CD4-positive, alpha-beta T cell treated with Interleukin-17A for 1 hour (primary cell): ENCODE measurements around the gene ALKBH6.

Experiments
- DNase-seq: peaks from one replicate; pipeline ENCODE4 v3.0.0-alpha.2; 2020

The ALKBH6 gene

GRCh38 chr19:36030264-36031148 is 16.5 kb upstream of the ALKBH6 start:
- DNase-seq: no peak

DNA sequence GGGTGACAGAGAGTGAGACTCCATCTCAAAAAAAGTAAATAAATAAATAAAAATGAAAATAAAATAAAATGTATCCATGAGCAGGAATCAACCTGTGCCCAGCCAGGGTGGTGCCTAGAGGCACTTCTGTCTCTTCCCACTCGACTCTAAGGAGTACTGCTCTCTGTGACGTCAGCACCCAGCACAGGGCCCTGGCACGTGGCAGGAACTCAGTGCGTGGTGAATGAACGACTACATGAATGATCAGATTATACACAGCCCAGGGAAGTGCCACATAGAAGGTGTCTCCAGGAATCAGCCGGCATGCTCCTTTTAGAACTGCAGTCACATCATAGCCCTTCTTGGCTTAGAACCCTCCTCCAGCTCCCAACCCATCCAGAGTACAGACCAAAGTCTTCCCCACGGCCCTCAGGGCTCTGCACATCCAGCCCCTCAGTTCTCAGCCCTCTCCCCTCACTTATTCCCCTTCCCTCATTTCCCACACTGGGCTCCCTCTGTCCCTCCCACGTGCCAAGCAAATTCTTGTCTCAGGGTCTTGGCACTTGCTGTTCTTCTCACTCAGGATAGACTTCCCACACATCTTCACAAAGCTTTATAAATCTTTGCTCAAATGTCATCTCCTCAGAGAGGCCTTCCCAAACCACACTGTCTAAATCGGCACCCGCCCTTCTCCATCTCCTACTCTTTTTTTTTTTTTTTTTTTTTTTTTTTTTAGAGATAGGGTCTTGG is 14.5 kb upstream of the ALKBH6 start:
- no peak for DNase-seq

GRCh38 chr19:36027696-36028095 is 13.7 kb upstream of the ALKBH6 start:
- no peak for DNase-seq

GRCh38 chr19:36026091-36026876 is 12.3 kb upstream of the ALKBH6 start:
- DNase-seq: no peak

- DNase-seq: no peak
Measured at GRCh38 chr19:36025541-36025940, 11.5 kb upstream of the ALKBH6 start.

GRCh38 chr19:36023432-36023831 is 9.4 kb upstream of the ALKBH6 start:
- DNase-seq: no peak

DNA sequence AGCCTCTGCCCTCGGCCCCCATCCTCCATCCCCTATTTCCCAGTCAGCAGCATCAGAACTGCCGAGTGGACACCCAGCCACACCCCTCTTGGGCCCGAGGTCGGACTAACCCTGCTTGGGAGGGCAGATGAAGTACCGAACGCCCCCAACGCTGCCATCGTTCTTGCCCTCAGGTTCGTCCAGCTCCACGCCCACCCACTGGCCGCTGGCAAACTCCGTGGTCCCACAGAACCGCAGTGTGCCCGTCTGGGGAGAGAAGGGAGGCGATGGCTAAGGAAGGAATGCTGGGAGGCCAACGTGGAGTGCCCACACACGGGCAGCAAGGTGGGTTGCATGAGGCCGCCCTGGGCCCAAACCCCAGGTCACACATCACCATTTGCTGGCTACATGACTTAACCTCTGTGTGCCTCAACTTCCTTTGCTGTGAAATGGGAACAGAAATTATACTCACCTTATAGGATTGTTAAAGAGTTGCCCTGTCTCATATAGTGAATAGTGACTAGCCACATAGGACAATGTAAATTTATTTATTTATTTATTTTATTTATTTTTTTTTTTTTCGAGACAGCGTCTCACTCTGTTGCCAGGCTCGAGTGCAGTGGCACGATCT is 5.2 kb upstream of the ALKBH6 start:
- no peak for DNase-seq

DNA sequence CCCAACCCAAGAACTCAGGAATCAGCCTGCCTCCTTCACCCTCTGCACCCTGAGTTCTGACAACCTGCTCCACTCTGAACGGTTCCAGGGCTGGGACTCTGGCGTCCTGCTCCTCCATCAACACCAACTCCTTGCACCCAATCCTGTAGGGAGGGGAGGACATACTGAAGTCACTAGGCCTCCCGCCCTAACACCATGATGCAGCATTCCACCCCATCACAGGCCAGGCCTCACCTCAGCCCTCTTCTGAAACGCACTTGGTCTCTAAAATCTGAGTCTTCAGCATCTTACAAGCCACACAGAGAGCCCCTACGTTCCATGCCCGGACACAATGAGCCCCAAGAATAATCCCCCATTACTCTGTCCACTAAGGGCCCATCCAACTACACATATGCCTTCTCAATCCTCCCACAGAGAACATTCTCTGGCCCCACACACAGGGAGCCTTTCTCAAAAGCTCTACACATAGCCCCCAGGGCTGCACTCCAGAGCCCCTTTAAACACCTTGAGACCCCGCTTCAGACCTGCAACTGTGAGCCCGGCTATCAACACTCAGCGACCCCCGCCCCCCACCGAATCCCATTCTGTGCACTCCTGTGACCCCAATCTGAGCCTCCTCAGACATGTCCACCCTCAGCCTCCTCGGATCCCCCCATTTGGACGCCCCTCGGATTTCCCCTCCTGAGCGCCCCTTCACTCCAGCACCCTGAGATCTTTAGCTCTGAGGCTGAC is 567 bp downstream of the ALKBH6 start:
- no peak for DNase-seq

DNA sequence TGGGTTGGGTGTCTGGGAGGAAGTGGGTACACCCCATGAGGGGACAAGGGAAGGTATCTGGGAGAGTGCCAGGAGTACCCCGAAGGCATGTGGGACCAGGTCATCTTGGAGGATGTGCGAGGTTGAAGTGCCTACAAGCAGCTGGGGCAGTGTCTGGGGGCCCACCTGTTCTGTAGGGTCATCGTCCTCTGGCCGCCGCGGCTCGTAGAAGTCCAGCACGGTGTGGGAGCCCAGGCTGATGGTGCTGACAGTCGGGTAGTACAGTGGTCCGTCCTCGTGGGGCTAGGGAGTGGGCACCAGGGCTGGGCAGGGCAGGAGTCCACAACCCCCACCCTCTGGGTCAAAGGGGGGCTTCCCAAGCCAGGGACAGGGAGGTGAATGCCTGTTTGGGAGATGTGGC is 3.6 kb downstream of the ALKBH6 start:
- no peak for DNase-seq

GRCh38 chr19:36009633-36010379 is 4.2 kb downstream of the ALKBH6 start:
- no peak for DNase-seq

GRCh38 chr19:36009220-36009619 is 4.8 kb downstream of the ALKBH6 start:
- DNase-seq: peak; percentile 41

- no peak for DNase-seq
Measured at GRCh38 chr19:36008336-36008978, 5.6 kb downstream of the ALKBH6 start, which contains the start of gene SYNE4. Gene SYNE4, minus strand, starts transcription at chr19:36008813. Its CDS starts 132 bp downstream, at chr19:36008681.

- no peak for DNase-seq
Measured at GRCh38 chr19:36006955-36007354, 7.1 kb downstream of the ALKBH6 start.

GRCh38 chr19:36003284-36003683 is 10.7 kb downstream of the ALKBH6 start:
- no peak for DNase-seq

- DNase-seq: no peak
Measured at GRCh38 chr19:36001605-36002004, 12.4 kb downstream of the ALKBH6 start.

- no peak for DNase-seq
Measured at GRCh38 chr19:35996777-35997176, 17.2 kb downstream of the ALKBH6 start.

DNA sequence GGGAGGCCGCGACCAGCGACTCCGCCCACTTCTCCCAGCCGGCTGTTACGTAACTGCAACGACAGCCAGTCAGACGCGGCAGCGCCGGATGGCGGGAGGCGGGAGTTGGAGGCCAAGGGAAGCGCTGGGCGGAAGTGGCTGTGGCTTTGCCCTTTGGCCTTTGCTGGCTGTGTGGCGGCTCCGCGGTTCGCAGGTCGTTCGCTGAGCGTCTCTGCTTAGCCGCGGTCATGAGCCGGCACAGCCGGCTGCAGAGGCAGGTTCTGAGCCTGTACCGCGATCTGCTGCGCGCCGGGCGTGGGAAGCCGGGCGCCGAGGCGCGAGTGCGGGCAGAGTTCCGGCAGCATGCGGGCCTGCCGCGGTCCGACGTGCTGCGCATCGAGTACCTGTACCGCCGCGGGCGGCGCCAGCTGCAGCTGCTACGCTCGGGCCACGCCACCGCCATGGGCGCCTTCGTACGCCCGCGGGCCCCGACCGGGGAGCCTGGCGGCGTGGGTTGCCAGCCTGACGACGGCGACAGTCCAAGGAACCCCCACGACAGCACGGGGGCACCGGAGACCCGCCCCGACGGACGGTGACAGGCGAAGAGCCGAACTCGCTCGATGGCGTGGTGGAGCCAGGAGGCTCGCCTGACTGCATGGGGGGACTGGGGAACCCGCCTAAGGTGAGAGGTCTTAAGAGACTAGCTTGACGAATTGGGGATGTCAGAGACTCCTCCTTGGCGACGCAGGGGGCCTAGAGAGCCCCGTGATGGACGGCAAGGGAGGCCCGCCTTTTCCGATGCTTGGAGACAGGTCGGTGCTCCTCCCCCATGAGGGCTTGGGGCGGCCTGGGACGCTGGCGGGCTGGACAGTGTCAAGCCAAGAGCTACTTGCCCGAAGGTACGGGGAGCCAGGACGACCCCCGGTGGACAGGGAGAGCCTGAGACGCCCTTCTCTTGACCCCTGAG is 18.7 kb downstream of the ALKBH6 start, which contains the start of gene SDHAF1:
TSS of gene SDHAF1 (plus strand) at position 141 of the 946 bp plus-strand sequence. CDS start at position 228, 87 bp downstream.
- peak; percentile 93 for DNase-seq

GRCh38 chr19:35993923-35994598 is 20.0 kb downstream of the ALKBH6 start:
- DNase-seq: no peak
